G401 (cell line): ENCODE results near the gene PTMS. TPM values are rescaled to one million over a fixed set of nuclear protein-coding genes. Genes with fewer than 3 reads are reported as not detected.

ENCODE experiments used
- DNase-seq: peaks from one replicate; pipeline ENCODE4 v3.0.0-alpha.2; 2015; ENCODE audit warnings: low spot score
- in situ Hi-C: cut with HindIII; loops from 2 replicates; pipeline ENCODE4 v1.10.0; 2016; ENCODE audit warnings: low sequenced_read_pairs, mixed read lengths
- total RNA-seq: library from RNA; depleted of rRNA; stranded (reverse); fragments of >200 nt; shearing (Covaris generic); gene quantifications from 2 replicates; pipeline ENCODE4 v1.2.3, GENCODE V29; 2014

Gene PTMS
- total RNA-seq, 1 experiment from 2014 or later = 267 TPM

DNA sequence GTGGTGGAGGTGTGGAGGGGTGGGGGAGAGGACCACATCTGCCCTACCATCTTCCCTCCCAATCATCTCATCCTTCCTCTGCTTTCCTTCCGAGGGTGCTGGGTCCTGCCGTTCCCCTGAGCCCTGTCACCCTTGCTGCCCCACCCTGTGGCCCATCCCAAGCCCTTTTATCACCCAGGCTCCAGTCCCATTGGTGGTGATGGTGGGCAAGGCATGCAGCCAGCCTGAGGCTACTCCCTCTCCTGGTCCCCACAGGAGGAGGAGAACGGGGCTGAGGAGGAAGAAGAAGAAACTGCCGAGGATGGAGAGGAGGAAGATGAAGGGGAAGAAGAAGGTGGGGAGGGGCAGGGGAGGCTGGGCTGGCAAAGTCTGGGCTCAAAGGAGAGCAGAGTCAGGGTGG, 3.5 kb downstream of the PTMS start:
- DNase-seq = no peak
- in situ Hi-C loops = no loop called here

DNA sequence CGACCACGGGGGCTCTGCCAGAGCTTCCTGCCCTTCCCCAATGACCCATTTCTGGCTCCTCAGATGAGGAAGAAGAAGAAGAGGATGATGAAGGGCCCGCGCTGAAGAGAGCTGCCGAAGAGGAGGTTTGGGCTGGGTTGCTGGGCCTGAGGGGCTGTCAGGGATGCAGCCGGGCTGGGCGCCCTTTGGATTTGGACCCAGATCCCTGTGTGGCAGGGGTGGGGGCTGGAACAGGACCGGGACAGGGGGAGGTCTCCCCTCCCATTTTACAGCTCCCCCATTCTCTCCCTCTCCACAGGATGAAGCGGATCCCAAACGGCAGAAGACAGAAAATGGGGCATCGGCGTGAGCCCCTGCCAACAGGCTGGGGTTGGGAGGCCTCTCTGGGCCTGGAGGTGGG, 3.9 kb downstream of the PTMS start:
- no peak for DNase-seq

GRCh38 chr12:6770600-6770999, 4.4 kb downstream of the PTMS start:
- DNase-seq = no peak
- in situ Hi-C loops = no loop called here

More for the DNA sequence above, 3.9 kb downstream of the PTMS start:
- in situ Hi-C loops = no loop called here

GRCh38 chr12:6771091-6771495, 4.9 kb downstream of the PTMS start:
- in situ Hi-C loops = no loop called here
- DNase-seq = no peak

DNA sequence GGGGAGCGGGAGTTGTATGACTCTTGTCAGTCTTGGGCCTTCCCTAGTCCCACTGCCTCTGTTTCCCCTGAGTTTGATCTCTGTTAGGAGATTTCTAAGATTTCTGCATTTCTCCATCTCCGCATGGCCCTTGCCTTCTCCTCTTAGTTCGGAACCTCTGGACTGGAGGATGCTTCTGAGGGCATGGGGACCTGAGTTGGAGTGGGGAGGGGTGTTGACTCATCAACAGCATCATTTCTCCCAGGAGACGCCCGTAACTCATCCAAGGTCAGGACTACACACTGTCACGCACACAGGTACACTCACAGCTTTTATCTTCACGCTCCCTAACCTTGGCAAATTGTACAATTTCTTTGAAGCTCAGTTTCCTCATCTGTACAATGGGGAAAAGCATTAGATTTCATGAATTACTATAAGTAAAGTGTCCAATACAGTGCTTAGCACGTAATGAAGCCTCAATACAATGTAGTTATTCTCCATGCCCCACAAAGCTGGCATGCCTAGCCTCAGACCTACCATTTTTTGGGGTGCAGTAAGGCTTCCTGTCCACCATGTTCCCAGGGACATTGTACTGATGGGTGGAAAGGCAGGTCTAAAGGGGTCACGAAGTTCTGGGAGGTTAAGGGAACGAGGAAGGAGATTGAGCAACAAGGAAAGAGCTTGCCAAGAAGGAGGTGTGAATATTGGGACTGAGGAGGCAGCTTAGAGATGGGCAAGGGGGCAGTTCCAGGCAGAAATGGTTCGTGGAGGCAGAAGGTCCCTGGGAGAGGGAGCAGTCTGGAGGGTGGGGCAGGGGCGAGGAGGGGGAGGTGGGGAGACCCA, 5.6 kb downstream of the PTMS start:
- no peak for DNase-seq
- in situ Hi-C loops = no loop called here

- in situ Hi-C loops = no loop called here
- DNase-seq = no peak
Measured at GRCh38 chr12:6772331-6772695, 6.2 kb downstream of the PTMS start, which contains the start of gene LAG3. LAG3 (plus strand) TSS chr12:6772520; CDS start chr12:6772853, 333 bp downstream.

DNA sequence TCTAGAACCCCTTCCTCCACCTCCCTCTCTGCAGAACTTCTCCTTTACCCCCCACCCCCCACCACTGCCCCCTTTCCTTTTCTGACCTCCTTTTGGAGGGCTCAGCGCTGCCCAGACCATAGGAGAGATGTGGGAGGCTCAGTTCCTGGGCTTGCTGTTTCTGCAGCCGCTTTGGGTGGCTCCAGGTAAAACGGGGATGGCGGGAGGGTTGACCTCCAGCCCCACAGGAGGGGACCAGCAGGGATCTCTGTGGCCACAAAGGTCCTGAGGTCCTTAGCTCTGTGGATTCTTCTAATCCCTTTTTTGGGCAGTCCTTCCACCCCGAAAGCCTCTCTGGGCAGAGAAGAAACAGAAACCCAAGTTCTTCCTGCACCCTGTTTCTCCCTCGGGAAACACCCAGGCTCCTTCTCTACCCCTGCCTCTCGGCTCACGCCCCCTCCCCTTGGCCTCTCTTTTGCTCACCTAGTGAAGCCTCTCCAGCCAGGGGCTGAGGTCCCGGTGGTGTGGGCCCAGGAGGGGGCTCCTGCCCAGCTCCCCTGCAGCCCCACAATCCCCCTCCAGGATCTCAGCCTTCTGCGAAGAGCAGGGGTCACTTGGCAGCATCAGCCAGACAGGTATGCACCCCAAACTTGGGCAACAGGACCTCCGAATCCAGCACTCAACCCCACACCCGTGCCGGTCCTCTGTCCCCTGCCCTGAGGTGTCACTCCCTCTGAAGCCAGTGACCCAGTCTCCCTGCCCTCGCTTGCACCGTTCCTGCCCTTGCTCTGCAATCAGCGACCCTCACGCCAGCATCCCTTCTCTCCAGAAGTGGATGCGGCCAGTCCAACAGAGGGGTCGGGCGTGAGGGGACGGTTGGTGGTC, 6.8 kb downstream of the PTMS start:
- in situ Hi-C loops = no loop called here
- DNase-seq = no peak

DNA sequence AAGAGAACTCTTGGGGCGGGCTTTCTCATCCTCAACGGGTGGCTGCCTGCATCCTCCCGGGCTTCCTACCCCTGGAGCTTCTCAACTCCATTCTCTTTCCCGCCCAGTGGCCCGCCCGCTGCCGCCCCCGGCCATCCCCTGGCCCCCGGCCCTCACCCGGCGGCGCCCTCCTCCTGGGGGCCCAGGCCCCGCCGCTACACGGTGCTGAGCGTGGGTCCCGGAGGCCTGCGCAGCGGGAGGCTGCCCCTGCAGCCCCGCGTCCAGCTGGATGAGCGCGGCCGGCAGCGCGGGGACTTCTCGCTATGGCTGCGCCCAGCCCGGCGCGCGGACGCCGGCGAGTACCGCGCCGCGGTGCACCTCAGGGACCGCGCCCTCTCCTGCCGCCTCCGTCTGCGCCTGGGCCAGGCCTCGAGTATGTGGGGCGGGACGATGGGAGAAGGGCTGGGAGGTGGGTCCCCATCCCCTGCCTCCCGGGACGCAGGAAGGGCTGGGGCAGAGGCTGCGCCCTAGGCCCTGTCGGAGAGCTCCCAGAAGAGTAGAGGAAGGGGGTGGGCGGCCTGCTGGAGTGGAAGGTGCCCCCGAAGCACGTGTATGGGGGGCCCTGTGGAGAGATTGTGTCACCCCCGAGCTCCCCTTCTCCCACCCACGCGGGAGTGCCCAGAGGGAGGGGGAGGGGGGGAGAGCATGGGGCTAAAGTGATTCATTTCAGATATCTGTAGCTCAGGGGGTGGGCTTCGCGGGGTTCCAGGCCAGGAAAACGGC, 7.6 kb downstream of the PTMS start:
- in situ Hi-C loops = no loop called here
- DNase-seq = no peak

DNA sequence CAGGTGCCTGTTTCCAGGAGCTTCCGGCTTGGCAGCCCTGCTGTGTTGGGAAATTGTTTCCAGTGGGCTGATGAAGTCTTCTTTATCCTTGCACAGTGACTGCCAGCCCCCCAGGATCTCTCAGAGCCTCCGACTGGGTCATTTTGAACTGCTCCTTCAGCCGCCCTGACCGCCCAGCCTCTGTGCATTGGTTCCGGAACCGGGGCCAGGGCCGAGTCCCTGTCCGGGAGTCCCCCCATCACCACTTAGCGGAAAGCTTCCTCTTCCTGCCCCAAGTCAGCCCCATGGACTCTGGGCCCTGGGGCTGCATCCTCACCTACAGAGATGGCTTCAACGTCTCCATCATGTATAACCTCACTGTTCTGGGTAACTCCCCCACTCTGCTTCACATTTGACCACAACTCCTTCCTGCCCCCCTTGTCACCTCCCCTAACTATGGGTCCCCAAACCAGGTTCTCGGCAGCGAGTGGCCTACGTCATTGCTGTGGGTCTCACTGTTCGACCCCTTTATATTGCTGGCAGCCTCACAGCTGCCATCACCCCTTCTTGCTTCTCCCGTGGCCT, 8.4 kb downstream of the PTMS start:
- in situ Hi-C loops = no loop called here
- no peak for DNase-seq

GRCh38 chr12:6775185-6776174, 9.3 kb downstream of the PTMS start:
- DNase-seq = no peak
- in situ Hi-C loops = no loop called here

- no peak for DNase-seq
- in situ Hi-C loops = no loop called here
Measured at GRCh38 chr12:6777386-6777785, 11.2 kb downstream of the PTMS start.

DNA sequence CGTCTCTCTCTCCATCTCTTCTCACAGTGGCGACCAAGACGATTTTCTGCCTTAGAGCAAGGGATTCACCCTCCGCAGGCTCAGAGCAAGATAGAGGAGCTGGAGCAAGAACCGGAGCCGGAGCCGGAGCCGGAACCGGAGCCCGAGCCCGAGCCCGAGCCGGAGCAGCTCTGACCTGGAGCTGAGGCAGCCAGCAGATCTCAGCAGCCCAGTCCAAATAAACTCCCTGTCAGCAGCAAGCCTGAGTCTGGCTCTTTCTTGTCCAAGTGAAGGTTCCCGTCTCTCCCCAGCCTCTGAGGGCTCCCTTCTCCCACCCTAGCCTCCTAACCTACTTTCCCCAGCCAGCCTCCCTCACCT, 12.0 kb downstream of the PTMS start:
- peak; percentile 77 for DNase-seq
- in situ Hi-C loops = no loop called here

- DNase-seq = peak; percentile 97
- in situ Hi-C loops = no loop called here
Measured at GRCh38 chr12:6778574-6779550, 12.7 kb downstream of the PTMS start.

GRCh38 chr12:6779708-6780432, 13.7 kb downstream of the PTMS start:
- in situ Hi-C loops = no loop called here
- no peak for DNase-seq

GRCh38 chr12:6780573-6780972, 14.4 kb downstream of the PTMS start:
- in situ Hi-C loops = no loop called here
- no peak for DNase-seq

GRCh38 chr12:6782119-6782518, 16.0 kb downstream of the PTMS start:
- in situ Hi-C loops = no loop called here
- DNase-seq = no peak
